Left lung (tissue), 10 donors: ENCODE results near the gene PCBP3. TPM values are rescaled to one million over a fixed set of nuclear protein-coding genes. Genes with fewer than 3 reads are reported as not detected.
"Not testable (repeated sequence)": the region's sequence is repeated elsewhere in the genome, so short reads cannot be mapped to it uniquely, and the experiment has no call there.

Experiments used
- ATAC-seq: fragments of 200-7000 bp; cut with Tn5 transposase; one replicate; pipeline ENCODE4 v1.9.1; 2020; ENCODE audit warnings: moderate library complexity
- DNase-seq, 4 donors: peaks; one replicate each; pipeline ENCODE4 v3.0.0-alpha.2; 2013 to 2020
- H3K27ac ChIP-seq, 2 donors: fragments of 200-600 bp; sonication (generic) in 1 of 2; one replicate each; pipeline versions ENCODE4 v1.5.0 to v1.8.0; 2020 to 2021
- H3K27me3 ChIP-seq, 2 donors: fragments of 200-600 bp; sonication (generic) in 1 of 2; one replicate each; pipeline versions ENCODE4 v1.5.0 to v1.8.0; 2020 to 2021
- H3K36me3 ChIP-seq, 2 donors: fragments of 200-600 bp; sonication (generic) in 1 of 2; one replicate each; pipeline versions ENCODE4 v1.5.0 to v1.8.0; 2020 to 2021
- H3K4me1 ChIP-seq, 2 donors: fragments of 200-600 bp; one replicate each; pipeline ENCODE4 v1.8.0; 2021
- H3K4me3 ChIP-seq, 2 donors: fragments of 200-600 bp; sonication (generic) in 1 of 2; one replicate each; pipeline versions ENCODE4 v1.5.0 to v1.8.0; 2020 to 2021; ENCODE audit warnings: mild to moderate bottlenecking in 1 of 2
- H3K9me3 ChIP-seq, 2 donors: fragments of 200-600 bp; sonication (generic) in 1 of 2; one replicate each; pipeline versions ENCODE4 v1.5.0 to v1.8.0; 2020 to 2021
- intact Hi-C, 2 donors: fragments of 100-400 bp; cut with DNase I; formaldehyde crosslinking; loops; one replicate each; pipeline versions ENCODE4 v1.11.2 to v1.14.2; 2022
- polyA plus RNA-seq, 6 donors: library from polyadenylated mRNA; unstranded; fragments of 120-200 nt; gene quantifications; one replicate each; pipeline ENCODE4 v1.2.1, GENCODE V29; 2013; ENCODE audit not compliant: insufficient read length in 6 of 6
- total RNA-seq, 2 donors: library from RNA; stranded (reverse); fragmentation: NEBNext Ultra II Directional; extraction: Animal tissue kit (Norgen Biotek cat#: 25700); gene quantifications; one replicate each; pipeline ENCODE4 v1.2.1, GENCODE V29; 2021
- TF ChIP-seq, protein P1 (sequence below), 2 donors: fragments of 200-600 bp; sonication (generic) in 1 of 2; IDR thresholded peaks; one replicate each; pipeline versions ENCODE4 v1.5.0 to v1.8.0; 2021; ENCODE audit warnings: antibody characterized with exemption in 2 of 2
- donor health status: DM: no; HTN: yes; CAD: no.
- donor health status: DM: no; HTN: no; CAD: no.

Gene PCBP3
- total and polyA plus RNA-seq, 8 donors = 2.1 to 13.8 (median 3.0) TPM

DNA sequence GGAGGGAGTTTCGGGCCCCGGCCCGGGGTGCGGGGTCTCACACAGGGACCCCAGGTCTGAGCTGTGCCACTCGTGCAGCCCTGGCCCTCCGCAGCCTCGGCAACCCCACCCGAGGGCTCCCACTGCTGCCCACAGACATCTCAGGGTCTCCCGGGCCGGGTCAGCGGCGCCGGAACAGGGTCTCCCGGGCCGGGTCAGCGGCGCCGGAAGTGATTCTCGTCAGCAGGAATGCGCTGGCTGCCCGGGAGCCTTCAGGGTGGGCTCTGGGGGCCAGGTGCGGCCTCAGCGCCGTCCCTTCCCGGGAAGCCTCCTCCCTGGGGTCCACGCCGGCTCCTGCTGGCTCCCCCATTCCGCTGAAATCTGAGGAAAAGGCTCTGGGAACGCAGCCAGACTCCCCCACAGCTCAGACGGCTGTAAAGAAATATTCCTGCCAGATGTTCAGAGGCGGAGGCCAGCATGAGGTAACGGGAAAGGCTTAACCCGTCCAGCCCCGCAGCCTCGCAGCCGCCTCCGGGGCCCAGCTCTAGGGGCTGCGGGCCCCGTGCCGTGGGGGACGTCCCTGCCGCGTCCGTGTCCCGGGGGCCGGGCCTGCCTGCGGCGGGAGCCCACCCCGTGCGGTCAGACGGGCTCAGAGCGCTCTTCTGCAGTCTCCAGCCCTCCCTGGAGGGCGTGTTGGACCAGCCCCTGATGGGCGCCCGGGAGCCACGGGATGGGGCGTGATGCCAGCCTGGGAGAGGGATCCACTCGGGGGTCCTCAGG is 329.4 kb downstream of the PCBP3 start:
- peak; percentile 33 for ATAC-seq
- H3K4me1 ChIP-seq = peaks cover 42 to 43% of the 10 kb centered on the region in 2 donors
- intact Hi-C loops = no loop called here

GRCh38 chr21:45973475-45974072 is 330.0 kb downstream of the PCBP3 start:
- peaks cover 29 to 79% of the 10 kb centered on the region in 2 donors for H3K27me3 ChIP-seq
- H3K9me3 ChIP-seq = no peaks in the 10 kb centered on the region
- peak in 3 of 4 donors; percentile 84 to 92 (median 85) for DNase-seq
- peak; percentile 55 for ATAC-seq
- no peaks in the 10 kb centered on the region for H3K36me3 ChIP-seq
- H3K4me1 ChIP-seq = peaks cover 42 to 43% of the 10 kb centered on the region in 2 donors
- H3K27ac ChIP-seq = peak overlapping the region; percentile 86 to 91
- intact Hi-C loops = no loop called here
- TF ChIP-seq, protein P1, sequence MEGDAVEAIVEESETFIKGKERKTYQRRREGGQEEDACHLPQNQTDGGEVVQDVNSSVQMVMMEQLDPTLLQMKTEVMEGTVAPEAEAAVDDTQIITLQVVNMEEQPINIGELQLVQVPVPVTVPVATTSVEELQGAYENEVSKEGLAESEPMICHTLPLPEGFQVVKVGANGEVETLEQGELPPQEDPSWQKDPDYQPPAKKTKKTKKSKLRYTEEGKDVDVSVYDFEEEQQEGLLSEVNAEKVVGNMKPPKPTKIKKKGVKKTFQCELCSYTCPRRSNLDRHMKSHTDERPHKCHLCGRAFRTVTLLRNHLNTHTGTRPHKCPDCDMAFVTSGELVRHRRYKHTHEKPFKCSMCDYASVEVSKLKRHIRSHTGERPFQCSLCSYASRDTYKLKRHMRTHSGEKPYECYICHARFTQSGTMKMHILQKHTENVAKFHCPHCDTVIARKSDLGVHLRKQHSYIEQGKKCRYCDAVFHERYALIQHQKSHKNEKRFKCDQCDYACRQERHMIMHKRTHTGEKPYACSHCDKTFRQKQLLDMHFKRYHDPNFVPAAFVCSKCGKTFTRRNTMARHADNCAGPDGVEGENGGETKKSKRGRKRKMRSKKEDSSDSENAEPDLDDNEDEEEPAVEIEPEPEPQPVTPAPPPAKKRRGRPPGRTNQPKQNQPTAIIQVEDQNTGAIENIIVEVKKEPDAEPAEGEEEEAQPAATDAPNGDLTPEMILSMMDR (IDR thresholded peaks at IDR 0.05) = peak; percentile 50 to 56
- H3K4me3 ChIP-seq = peak overlapping the region; percentile 32

More for the DNA sequence above, 329.4 kb downstream of the PCBP3 start:
- Histone ChIP-seq H3K36me3 (no peaks in the 10 kb centered on the region), H3K4me3 (peak overlapping the region; percentile 32), H3K27me3 (peaks cover 29 to 74% of the 10 kb centered on the region in 2 donors), H3K27ac (peak overlapping the region; percentile 86 to 91), H3K9me3 (no peaks in the 10 kb centered on the region)
- DNase-seq = peak; percentile 69 to 95 (median 84)
- TF ChIP-seq, protein P1 (IDR thresholded peaks at IDR 0.05) = no peak

DNA sequence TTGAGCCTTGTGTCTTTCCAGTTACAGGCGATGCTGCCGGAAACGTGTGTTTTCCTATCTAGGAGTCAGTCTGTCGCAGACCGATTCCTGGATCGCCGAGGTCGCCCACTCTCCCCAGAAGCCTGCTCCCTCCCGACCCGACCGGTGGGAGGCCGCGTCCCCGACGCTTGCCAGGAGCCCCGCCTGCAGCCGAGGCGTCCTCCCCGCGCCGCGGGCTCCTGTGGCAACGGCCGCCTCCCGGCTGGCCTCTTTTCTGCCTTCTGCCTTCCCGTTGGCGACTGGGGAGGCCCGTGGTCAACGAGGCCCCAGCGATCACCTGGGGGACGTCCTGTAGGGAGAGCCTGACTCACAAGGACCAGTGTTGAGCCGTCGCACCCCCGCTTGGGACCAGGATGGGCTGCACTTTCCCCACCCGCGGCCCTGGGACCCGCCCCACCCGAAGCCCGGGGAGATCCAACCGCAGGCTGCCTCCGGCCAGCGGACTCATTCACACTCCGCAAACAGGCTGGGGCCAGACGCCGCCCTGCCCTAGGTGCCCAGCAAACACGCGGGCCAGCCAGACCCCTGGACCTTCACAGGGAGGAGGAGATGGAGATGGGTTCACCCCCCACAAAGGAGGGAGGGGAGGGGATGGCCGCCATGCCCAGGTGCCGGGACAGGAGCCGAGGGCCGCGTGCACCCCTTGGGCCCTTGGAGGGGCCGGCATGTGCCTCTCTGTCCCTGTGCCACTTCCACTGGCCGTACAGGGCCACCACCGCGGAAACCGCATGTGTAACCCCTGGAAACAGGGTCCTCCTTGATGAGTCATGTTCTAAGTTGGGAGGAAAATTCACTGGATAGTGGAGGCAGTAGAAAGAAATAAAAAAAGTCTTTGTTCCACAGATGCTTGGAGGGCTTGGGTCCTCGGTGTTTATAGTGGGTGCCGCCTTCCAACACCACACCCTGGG is 330.8 kb downstream of the PCBP3 start:
- Histone ChIP-seq H3K9me3 (no peaks in the 10 kb centered on the region), H3K4me3 (peak overlapping the region; percentile 32), H3K27me3 (peaks cover 29 to 86% of the 10 kb centered on the region in 2 donors), H3K4me1 (peaks cover 42 to 43% of the 10 kb centered on the region in 2 donors), H3K27ac (peak overlapping the region; percentile 86 to 91), H3K36me3 (no peaks in the 10 kb centered on the region)
- ATAC-seq (peak; percentile 27), DNase-seq (peak in 3 of 4 donors; percentile 45 to 83 (median 58))
- intact Hi-C loops = no loop called here
- TF ChIP-seq, protein P1 (IDR thresholded peaks at IDR 0.05) = no peak

DNA sequence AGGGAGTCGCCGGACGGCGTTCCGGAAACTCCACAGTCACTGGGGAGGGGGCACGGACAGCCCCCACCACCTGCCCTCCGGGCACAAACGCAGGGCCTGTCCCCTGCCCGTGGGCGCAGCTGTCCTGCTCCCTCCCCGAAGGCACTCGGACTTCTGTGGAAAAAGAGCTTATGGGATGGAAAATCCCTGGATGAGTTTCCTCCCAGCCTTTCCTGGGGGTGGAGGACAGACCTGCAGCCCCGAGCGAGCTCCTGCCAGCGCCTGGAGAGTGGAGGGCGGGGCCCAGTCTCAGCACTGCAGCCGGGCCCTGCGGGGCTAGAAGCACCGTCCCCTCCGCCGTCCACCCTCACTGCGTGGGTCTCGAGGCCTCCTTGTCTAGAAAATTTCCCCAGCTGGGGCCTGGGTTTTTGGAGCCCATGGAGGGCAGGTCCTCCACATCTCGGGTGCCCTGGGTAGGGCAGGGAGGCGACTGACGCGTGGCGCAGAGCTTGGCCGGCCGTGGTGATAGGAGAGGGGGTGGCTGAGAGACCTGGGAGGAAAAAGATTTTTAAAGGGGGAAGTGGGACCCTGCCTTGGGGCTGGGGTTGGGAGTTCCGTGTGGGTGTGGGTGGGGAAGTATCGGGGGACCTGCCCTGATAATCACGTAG is 331.6 kb downstream of the PCBP3 start:
- Histone ChIP-seq H3K36me3 (no peaks in the 10 kb centered on the region), H3K27ac (peak overlapping the region; percentile 86 to 91), H3K4me1 (peaks cover 42 to 43% of the 10 kb centered on the region in 2 donors), H3K27me3 (peaks cover 29 to 91% of the 10 kb centered on the region in 2 donors), H3K9me3 (no peaks in the 10 kb centered on the region), H3K4me3 (no peak overlapping the region)
- ATAC-seq = peak; percentile 13
- TF ChIP-seq, protein P1 (IDR thresholded peaks at IDR 0.05) = no peak
- peak in 1 of 4 donors; percentile 46 for DNase-seq
- intact Hi-C loops = no loop called here

DNA sequence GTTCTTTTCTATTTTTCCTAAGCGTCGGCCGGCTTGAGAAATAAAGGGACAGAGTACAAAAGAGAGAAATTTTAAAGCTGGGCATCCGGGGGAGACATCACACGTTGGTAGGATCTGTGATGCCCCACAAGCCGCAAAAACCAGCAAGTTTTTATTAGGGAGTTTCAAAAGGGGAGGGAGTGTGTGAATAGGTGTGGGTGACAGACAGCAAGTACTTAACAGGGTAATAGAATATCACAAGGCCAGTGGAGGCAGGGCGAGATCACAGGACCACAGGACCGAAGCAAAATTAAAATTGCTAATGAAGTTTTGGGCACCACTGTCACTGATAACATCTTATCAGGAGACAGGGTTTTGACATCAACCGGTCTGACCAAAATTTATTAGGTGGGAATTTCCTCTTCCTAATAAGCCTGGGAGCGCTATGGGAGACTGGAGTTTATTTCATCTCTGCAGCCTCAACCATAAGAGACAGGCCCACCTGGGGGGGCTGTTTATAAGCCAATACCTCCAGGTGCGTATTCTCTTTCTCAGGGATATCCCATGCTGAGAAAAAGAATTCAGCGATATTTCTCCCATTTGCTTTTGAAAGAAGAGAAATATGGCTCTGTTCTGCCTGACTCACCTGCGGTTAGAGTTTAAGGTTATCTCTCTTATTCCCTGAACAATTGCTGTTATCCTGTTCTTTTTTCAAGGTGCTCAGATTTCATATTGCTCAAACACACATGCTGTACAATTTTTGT is 332.3 kb downstream of the PCBP3 start:
- Histone ChIP-seq H3K4me1 (peaks cover 38% of the 10 kb centered on the region in 2 donors), H3K27me3 (peaks cover 29 to 84% of the 10 kb centered on the region in 2 donors)
- H3K36me3 ChIP-seq, H3K4me3 ChIP-seq, H3K9me3 ChIP-seq, H3K27ac ChIP-seq, DNase-seq, intact Hi-C loops, ATAC-seq: not testable (repeated sequence)
